ENCODE measurements around the gene MVP. TPM values are rescaled to one million over a fixed set of nuclear protein-coding genes. Genes with fewer than 3 reads are reported as not detected.

Gene MVP
- total RNA-seq, 1 donor from 2014 or later = 27.4 TPM

GRCh38 chr16:29821643-29822115 is 1.4 kb downstream of the MVP start:
- Mint-ChIP-seq H3K36me3 (peaks cover 3% of the 10 kb centered on the region), H3K27ac (peak overlapping the region; percentile 47), H3K4me3 (peak overlapping the region; percentile 88), H3K27me3 (no peaks in the 10 kb centered on the region), H3K9me3 (no peaks in the 10 kb centered on the region), H3K4me1 (ENCODE audit: unreplicated experiment) (peaks cover 35% of the 10 kb centered on the region)
- no peak for DNase-seq (ENCODE audit: extremely low spot score, unreplicated experiment)
- no peak for TF ChIP-seq CTCF (conservative IDR thresholded peaks at IDR 0.05)

DNA sequence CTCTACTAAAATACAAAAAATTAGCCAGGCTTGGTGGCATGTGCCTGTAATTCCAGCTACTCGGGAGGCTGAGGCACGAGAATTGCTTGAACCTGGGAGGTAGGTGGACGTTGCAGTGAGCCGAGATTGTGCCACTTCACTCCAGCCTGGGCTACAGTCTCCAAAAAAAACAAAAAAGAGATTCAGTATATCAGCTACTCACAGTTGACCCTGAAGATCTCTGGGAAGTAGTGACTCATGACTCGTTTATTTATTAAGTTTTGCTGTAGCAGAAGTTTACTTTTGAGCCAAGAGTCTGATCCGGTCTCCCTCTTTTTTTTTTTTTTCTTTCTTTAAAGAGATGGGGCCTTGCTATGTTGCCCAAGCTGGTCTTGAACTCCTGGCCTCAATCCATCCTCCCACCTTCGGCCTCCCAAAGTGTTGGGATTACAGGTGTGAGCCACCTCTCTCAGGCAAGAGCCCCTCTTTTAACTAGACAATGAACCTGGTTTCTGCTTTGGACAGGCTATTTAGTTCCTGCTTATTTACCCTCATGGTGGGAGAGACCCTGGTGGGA is 4.4 kb downstream of the MVP start:
- Mint-ChIP-seq H3K27me3 (no peaks in the 10 kb centered on the region), H3K4me1 (ENCODE audit: unreplicated experiment) (peaks cover 20% of the 10 kb centered on the region), H3K36me3 (no peaks in the 10 kb centered on the region), H3K9me3 (no peaks in the 10 kb centered on the region), H3K27ac (peak overlapping the region; percentile 66), H3K4me3 (no peak overlapping the region)
- no peak for DNase-seq (ENCODE audit: extremely low spot score, unreplicated experiment)
- TF ChIP-seq CTCF (conservative IDR thresholded peaks at IDR 0.05) = no peak

GRCh38 chr16:29825145-29826044 is 5.1 kb downstream of the MVP start:
- H3K4me1 Mint-ChIP-seq (ENCODE audit: unreplicated experiment) = peaks cover 15% of the 10 kb centered on the region
- no peaks in the 10 kb centered on the region for H3K27me3 Mint-ChIP-seq
- no peak overlapping the region for H3K4me3 Mint-ChIP-seq
- no peak for DNase-seq (ENCODE audit: extremely low spot score, unreplicated experiment)
- no peaks in the 10 kb centered on the region for H3K9me3 Mint-ChIP-seq
- no peaks in the 10 kb centered on the region for H3K36me3 Mint-ChIP-seq
- peak overlapping the region; percentile 66 for H3K27ac Mint-ChIP-seq
- TF ChIP-seq CTCF (conservative IDR thresholded peaks at IDR 0.05) = no peak

DNA sequence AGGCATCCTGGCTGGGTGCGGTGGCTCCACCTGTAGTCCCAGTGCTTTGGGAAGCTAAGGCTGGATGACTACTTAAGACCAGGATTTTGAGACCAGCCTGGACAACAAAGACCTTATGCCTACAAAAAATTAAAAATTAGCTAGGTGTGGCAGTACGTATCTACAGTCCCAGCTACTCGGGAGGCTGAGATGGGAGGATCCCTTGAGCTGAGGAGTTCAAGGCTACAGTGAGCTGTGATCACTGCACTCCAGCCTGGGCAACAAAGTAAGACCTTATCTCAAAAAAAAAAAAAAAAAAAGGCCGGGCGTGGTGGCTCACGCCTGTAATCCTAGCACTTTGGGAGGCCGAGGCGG is 6.1 kb downstream of the MVP start:
- Mint-ChIP-seq H3K4me1 (ENCODE audit: unreplicated experiment) (peaks cover 10% of the 10 kb centered on the region), H3K36me3 (no peaks in the 10 kb centered on the region), H3K27me3 (no peaks in the 10 kb centered on the region), H3K9me3 (no peaks in the 10 kb centered on the region), H3K4me3 (no peak overlapping the region), H3K27ac (no peak overlapping the region)
- DNase-seq (ENCODE audit: extremely low spot score, unreplicated experiment) = no peak
- no peak for TF ChIP-seq CTCF (conservative IDR thresholded peaks at IDR 0.05)

GRCh38 chr16:29830774-29831173 is 10.5 kb downstream of the MVP start:
- H3K9me3 Mint-ChIP-seq = no peaks in the 10 kb centered on the region
- DNase-seq (ENCODE audit: extremely low spot score, unreplicated experiment) = no peak
- H3K4me1 Mint-ChIP-seq (ENCODE audit: unreplicated experiment) = no peaks in the 10 kb centered on the region
- no peak for TF ChIP-seq CTCF (conservative IDR thresholded peaks at IDR 0.05)
- no peak overlapping the region for H3K4me3 Mint-ChIP-seq
- no peak overlapping the region for H3K27ac Mint-ChIP-seq
- H3K36me3 Mint-ChIP-seq = no peaks in the 10 kb centered on the region
- no peaks in the 10 kb centered on the region for H3K27me3 Mint-ChIP-seq

Data from type B pancreatic cell (in vitro differentiated cells).